Measurements from ENCODE around the gene SALL1.

SALL1 gene

DNA sequence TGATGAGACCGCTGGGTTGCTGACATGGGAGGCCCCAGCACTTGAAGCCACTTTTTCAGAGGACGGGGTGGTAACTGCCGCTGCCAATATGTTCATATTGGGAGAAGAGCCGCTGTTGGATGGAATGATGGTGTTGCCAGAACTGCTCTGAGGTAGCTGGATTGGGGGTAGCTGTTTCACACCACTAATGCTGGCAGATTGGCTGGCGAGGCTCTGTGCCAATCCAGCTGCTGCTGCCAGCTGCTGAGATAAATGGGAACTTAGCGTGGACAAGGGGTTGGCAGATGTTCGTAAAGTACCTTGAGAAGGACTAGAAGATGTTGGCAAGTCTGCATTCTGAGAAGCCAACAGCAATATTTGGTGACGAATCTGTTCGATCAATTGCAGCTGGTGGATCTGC, 10.0 kb downstream of the SALL1 start:
- no peak for DNase-seq (ENCODE audit: low read depth)

DNA sequence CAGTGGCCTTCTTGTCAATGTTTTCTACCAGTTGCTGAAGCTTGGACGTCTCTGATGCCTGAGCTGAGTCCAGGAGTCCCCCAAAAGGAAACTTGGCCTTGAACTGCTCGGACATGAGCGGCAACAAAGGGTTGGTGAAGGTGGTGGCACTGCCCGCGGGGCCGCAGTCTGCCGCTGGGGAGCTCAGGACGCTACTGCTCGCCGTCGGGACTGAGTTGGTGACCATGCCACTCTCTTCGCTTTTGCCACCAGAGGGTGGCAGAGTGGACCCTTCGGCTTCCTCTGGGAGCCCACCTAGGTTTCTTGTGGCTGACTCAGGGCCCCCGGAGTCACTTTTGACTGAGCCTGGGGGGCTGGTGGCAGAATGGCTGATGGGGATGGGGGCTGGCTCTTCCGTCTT, 11.0 kb downstream of the SALL1 start:
- no peak for DNase-seq (ENCODE audit: low read depth)

DNA sequence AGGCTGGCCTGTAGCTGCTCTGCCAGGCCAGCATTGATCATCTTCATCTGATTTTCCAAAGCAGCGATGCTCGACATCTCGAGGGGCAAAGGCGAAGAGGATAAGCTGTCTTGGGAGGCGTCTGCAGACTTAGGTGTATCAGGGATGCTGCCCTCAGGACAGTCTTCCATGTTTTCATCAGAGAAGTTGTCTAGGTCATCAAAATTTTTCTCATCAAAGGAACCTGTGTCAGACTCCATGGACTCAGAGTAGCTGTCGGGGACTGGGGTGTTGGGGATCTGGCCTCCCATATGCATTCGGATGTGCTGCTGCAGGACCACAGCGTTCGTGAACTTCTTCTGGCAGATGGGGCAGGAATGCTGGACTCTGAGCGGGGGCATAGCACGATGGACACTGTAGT, 11.5 kb downstream of the SALL1 start:
- DNase-seq (ENCODE audit: low read depth), result no peak

DNA sequence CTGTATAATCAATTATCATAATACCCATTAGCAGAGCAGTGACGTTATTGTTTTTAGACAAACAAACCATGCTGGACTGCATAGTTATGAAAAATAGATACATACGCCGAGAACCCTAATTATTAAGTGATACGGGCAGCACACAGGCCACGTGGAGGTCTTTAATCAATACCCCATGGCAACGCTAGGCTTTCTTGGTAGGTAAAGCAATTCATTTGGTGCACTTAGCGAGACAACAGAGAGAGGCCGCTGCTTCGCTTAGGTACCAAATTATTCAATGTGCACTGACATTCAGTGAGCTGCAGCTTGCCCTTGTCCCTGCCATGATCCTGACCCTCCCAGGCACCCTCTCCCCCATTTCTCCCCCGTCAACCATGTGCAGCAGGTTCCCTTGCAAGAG, 12.9 kb downstream of the SALL1 start:
- DNase-seq (ENCODE audit: low read depth), result no peak

DNA sequence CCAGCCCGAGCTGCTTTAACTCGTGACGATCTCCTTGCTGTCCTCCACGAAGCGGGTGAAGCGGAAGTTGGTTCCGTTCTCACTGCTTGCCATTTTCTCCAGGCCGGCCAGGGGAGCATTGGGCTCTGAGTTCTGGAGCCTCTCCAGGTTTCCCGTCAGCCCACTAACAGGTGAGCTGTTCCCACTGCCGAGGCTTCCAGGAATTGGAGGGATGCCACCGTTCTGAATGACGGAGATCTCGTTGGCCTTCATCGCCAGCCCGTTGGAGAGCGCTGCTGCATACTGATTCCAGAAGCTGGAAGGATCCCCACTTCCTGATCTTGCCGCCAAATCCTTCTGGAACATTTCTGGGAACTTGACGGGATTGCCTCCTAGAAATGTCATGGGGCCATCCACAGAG, 14.0 kb downstream of the SALL1 start:
- DNase-seq (ENCODE audit: low read depth), result no peak

DNA sequence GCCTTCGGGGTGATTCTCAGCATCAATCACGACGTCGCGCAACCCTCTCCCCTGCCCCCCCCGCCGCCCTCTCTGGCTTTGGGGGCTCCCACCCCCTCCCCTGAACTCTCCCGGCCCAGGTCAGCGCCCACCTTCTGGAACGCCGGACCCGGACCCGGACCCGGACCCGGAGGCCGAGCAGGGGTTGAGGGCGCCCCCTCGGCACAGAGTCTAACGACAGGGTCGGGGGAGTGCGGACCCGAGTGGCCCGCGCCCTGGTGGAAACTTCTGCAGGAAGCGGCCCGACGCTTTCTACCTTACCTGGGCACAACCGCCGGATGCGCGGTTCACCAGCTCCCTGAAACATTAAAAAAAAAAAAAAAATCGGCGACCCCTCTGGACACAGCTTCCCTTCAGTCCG, 16.2 kb downstream of the SALL1 start:
- DNase-seq (ENCODE audit: low read depth), result no peak

DNA sequence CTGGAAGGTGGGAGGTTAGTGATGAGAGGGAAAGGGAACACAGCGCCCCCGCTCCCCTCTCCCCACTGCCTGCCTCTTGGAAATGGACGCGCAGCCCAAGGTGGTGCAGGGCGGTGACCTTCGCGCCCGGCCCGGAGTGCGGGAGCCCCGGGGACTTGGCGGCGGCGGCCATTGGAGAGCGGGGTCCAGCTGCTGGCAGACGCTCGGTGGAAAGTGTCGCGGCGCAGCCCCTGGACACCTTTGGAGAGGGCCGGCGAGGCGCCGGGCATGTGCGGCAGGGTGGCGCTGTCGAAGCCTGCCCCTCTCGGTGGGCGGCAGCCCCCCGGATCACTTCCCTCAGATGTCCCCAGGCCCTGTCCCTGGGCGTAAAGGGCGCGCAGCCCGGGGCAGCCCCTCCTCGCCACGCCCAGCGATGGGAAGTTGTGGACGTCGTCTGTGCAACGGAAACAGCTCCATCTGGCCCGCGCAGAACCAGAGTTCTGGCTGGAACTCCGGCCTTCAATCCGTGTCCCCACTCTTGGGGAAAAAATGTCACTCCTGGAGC, 16.7 kb downstream of the SALL1 start:
- no peak for DNase-seq (ENCODE audit: low read depth)

DNA sequence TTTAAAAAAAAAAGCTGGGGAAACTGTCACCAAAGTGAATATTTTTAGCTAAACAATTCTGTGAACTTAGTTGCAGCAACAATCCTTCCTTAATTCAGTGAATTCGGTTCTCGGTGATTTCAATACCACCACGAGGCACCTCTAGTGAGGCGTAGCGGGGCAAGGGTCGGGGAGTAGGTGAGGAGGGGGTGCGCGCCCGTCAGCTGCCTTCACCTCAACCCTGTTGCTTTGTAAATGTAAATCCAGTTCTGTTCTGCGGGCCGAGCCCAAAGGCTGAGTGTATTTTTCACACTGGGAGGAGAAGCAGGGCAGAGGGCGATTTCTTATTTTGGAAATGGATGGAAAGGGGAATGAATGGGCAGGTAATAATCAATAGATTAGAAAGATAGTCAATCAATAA, 17.4 kb downstream of the SALL1 start:
- DNase-seq (ENCODE audit: low read depth), result no peak

DNA sequence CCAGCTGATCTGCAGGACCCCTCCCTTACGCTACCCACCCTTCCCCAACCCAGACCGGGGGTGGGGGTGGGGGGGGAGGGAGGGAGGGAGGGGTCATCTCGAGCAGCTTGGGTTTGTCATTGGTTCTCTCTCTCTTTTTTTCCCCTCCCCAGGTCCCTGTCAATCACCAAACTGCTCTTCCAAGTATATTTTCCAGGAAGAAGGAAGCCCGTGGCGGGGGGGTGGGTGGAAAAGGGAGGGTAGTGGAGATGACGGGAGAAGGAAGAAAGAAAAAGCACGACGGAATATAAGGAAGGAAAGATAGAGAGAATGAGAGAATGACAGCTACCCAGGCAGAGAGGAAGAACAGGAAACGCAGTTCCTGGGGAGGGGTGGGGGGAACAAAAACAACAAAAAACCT, 17.9 kb downstream of the SALL1 start:
- no peak for DNase-seq (ENCODE audit: low read depth)

DNA sequence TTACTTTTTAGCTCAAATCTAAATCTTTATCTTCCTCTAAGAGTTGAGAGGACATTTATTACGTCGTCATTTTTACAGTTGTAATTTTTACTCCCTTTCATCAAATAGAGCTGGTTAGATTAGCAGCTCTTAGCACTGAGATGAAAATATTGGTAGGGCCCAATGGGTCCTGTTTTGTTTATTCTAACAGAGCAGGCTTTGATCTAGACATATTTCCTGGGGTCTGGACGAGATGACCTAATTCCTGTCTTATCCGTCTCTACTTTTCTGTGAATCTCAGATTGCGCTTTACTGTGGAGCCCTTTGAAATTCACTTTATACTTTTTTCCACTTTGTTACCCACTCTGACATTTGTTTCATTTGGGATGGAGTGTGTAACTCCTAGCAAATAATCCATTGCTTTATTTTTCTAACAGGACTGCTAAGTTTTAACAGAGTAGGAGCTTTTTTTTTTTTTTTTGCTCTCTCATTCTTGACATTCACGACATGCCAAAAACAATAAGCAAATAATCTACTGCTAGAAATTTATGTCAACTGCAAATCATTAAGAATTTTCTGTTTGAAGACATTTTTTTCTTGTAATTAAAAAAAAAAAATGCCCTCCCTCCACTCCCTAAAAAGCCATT, 18.5 kb downstream of the SALL1 start:
- DNase-seq (ENCODE audit: low read depth), result no peak

DNA sequence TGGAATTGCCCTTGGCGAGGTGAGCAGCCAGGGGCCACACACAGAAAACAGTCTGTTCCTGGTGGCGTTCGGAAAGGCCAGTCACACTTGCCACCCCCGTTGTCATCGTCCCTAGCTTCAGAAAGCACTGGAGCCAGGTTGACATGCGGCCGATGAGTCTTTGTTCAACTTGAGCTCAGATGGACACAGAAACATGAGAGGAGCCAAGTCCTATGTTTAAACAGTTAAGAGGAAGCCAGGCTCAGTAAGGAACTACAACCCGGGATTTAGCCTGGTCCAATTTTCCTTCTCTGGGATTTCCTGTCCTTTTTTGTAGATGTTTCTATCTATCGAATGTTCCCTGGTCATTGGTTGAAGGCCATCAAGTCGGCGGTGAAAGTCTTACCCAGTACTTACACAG, 19.5 kb downstream of the SALL1 start:
- no peak for DNase-seq (ENCODE audit: low read depth)

DNA sequence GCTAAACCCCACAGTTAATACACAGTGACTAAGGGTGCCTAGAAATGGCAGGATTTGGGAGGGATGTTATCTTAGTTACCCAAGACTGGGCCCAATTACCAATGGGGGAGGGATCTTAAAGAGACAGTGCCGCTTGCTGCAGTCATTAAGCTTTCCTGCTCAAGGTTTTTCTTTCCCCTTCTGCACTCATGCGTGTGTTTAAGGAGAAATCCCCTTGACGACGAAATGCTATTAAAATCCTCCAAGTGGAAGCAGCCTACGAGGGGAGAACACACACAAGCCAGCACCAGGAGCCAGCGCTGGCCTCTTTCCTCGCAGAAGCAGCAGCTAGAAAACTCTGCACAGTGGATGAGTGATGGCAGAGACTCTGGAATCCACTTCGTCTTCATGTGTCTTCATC, 22.0 kb downstream of the SALL1 start:
- DNase-seq (ENCODE audit: low read depth), result no peak

DNA sequence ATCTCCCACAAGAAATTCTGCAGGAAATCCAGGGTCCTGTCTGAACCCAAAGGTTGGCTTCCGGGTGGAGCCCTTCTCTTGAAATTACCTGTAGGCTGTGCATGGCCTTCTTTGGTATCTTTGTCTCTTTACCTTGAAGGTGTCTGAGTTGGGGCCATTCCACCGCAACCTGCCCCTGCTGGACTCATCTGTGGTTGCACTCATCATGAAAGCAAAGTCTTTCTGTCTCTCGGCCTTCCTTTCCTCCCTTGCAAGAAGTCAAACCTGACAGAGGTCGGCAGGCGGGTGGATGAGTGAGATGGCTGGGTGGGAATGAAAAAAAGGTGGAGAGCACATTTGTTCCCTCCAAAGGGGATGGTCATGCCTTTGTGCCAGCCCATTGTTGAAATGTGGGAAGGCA, 25.1 kb downstream of the SALL1 start:
- DNase-seq (ENCODE audit: low read depth), result no peak

DNA sequence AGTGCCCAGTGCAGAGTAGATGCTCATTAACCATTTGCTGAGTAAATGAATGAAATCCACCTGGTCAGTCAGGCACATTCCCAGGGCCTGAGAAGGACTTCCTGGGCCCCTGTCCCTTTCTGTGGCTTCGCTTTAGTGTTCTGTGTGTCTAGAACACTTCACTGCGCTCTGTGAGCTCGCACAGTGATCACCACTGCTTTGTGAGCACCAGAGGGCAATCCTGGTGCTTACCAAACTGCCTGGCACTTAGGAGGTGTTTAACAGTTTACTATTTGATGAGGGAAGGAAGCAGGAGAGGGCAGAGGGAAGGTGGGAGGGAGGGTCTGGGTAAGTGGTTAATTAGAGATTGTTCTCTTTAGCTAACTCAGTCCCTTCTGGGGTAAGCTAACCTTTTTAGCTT, 26.2 kb downstream of the SALL1 start:
- no peak for DNase-seq (ENCODE audit: low read depth)

DNA sequence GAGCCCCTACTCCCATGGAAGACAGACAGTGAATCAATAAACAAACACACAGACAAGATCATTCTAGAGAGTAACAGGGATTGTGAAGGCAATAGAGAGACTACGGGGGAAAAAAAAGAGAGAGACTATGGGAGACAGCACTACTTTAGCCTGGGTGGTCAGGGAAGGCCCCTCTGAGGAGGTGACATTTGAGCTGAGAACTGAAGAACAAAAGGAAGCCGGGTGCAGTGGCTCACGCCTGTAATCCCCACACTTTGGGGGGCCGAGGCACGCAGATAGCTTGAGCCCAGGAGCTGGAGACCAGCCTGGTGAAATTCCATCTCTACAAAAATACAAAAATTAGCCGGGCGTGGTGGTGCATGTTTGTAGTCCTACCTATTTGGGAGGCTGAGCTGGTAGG, 29.2 kb downstream of the SALL1 start:
- no peak for DNase-seq (ENCODE audit: low read depth)

DNA sequence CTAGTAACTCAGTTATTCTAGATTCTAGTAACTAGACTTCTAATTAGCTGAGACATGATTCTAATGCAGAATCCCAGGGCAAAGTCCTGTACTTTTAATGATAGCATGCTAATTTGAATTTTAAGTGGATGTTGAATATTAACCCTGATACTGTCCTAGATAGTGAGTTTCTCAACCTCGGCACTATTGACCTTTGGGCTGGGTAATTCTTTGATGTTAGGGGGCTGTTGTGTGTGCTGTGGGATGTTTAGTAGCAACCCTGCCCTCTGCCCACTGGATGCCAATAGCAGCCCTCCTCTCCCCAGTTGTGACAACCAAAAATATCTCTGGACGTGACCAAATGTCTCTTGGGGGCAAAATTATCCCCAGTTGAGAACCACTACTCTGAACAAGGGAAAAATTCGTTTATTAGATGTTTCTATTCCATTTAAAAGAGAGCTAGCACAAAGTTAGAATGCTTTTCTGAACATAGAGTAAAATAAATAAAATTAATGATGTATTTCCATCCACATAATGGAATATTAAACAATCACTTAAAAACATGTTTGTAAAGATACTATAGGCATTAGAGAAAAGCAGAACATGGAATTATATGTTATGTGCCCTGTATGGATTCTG, 30.2 kb downstream of the SALL1 start:
- DNase-seq (ENCODE audit: low read depth), result no peak

DNA sequence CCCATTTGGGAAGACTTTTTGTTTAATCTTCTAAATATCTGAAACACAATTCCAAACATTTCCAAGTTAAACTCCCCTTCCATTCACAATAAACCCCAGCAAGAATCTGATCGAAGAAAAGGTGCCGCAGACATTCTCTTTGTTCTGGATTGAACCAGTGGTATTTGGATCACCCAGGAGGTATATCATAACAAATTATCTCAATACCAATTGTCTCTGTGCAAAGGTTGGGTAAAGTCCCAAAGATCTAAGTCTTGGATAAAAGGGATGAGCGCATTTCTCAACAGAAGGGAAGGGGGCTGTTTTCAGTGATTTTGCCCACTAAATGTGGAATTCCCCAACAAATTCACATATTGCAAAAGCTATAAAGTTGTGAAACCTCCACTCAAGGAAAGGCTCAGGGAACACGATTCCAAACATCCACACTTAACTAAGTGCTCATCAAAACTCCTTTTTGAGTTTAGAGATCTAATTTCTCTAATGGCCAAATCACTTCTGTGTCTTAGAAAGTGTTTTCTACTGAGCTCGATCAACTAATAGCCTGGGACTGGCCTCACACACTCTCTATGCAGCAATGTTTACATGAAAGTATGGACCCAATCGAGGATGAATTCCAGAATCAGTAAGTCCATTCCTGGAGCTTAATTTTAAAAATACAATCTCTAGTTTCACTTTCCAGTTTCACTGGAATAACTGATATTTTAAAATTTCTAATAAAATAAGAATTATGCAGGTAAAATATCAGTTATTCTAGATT, 30.9 kb downstream of the SALL1 start:
- DNase-seq (ENCODE audit: low read depth), result no peak

DNA sequence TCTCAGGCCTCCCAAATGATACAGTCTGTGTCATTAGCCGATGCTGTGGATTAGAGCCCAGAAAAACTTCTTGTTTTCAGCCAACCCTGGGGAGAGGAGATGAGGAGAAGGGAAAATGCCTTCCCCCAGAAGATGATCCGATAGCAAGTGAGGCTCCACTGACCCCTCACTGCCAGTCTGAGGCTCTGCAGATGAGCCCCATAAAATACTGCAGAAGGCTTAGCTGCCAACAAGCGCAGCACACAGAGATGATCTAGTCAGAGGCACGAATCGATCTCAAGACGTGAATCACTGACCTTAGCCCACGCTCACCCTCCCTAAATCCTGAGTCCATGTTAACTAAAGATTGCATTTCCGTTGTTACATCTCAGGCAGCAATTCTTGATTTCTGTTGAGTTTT, 31.5 kb downstream of the SALL1 start:
- no peak for DNase-seq (ENCODE audit: low read depth)

DNA sequence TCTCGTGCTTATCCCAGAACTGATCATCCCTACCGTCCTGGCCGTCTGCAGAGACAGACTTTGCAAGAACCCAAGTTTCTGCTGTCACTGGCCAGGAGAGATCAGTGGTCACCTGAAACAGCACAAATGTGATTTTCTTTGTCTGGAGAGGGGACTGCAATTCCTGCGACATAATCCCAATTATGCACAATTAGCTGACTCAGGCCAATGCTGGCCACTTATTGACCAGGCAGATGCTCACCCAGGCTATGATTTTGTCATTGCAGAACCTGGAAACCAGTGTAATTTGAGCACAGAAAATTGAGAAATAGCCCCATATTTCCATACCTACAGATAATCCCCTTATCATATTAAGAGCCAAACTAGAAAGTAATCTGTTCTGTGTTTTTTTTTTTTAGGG, 34.7 kb downstream of the SALL1 start:
- no peak for DNase-seq (ENCODE audit: low read depth)

DNA sequence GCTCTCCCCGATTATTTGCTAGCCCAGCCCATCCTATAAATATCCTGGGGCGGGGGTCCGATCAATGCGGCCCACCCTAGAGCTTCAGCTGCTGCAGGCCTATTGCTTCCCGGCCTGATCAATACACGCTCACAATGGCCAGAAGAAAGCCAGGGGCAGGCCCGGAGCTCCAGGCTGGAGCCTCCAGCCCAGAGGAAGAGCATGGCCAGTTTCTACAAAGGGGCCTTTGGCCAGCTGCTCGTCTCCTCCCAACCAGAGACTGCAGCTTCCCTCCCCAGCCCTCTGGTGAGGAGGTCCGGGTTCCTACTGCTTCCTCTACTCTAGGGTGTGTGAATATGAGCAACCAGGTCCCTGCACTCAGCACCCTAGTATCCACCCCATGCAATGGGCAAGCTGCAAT, 36.7 kb downstream of the SALL1 start:
- no peak for DNase-seq (ENCODE audit: low read depth)

DNA sequence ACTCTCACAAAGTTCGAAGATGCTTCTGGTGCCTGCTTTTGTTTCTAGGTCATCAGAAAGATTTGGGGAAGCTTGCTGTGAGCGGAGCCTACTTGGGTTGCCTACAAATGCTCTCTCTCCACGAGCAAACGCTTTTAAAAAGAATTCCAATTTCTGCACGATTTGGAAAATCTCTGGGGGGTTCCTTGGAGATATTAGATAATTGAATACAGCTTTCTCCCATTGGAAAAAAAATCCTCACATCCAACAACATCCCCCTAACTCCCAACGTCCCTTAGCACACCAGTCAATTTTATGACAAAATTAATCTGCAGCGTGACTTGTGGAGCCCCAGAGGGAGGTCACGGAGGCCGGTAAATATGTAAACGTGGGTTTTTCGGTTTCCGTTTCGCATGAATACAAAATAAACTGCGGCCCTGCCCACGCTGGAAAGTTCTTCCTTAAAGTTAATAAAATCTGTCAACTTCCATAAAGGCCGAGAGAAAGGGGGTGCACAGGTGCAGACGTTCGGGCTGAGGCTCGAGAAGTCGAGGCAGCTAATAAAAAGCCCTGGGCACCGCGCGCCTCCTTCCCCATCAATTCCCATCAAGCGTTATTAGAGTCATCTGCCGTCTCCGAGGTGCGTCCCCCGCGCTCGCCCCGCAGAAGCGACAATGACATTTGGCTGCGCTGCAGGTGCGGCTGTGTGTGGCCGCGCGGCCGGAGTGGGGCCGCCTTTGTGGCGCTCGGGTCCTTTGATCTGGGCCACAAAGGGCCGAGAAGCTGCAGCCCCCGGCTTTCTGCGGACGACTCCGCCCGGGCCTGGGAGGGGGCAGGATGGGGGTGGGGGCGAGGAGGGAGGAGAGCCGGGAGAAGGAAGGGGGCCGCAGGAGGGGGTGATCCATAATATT, 37.6 kb downstream of the SALL1 start:
- no peak for DNase-seq (ENCODE audit: low read depth)

DNA sequence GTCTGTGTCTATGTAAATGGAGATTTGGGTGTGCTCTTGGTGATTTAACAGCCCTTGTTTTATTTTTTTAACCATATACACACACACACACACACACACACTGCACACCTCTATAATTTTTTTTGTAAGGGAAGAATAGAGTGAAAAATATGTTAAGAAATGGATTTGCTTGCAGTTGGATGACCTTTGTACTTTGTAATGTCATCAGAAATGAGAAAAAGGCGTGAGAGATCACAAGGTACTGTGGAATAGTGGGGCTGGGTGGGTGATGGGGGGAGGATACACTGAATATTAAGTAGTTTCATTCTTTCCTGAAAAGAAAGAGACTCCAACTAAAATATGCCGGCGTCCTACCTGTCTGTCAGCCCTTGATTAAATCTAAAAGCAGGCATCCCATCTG, 38.7 kb downstream of the SALL1 start:
- no peak for DNase-seq (ENCODE audit: low read depth)
